Mesothelial cell of epicardium (in vitro differentiated cells): ENCODE data around the gene RECQL5. TPM values are rescaled to one million over a fixed set of nuclear protein-coding genes. Genes with fewer than 3 reads are reported as not detected.

Experiments
- DNase-seq, 2 experiments: peaks; one replicate each; pipeline ENCODE4 v3.0.0; 2021; ENCODE audit warnings: low spot score in 2 of 2; ENCODE audit not compliant: unreplicated experiment in 2 of 2
- H3K27ac Mint-ChIP-seq: 2 replicates; pipeline ENCODE4 v1.8.0; 2021; ENCODE audit warnings: mixed read lengths
- H3K27me3 Mint-ChIP-seq: 2 replicates; pipeline ENCODE4 v1.8.0; 2021; ENCODE audit warnings: low read depth, mixed read lengths
- H3K36me3 Mint-ChIP-seq: 2 replicates; pipeline ENCODE4 v1.8.0; 2021; ENCODE audit warnings: mixed read lengths
- H3K4me1 Mint-ChIP-seq: 2 replicates; pipeline ENCODE4 v1.8.0; 2021; ENCODE audit warnings: mixed read lengths
- H3K4me3 Mint-ChIP-seq: 2 replicates; pipeline ENCODE4 v1.8.0; 2021; ENCODE audit warnings: mild to moderate bottlenecking, moderate library complexity, mixed read lengths
- H3K9me3 Mint-ChIP-seq: 2 replicates; pipeline ENCODE4 v1.8.0; 2021; ENCODE audit warnings: mixed read lengths
- CTCF ChIP-seq: fragments of 200-600 bp; sonication (generic); IDR thresholded peaks from one replicate; pipeline ENCODE4 v1.5.0; 2021; ENCODE audit warnings: antibody characterized with exemption; ENCODE audit not compliant: unreplicated experiment
- total RNA-seq: library from RNA; stranded (reverse); gene quantifications from 3 replicates; pipeline ENCODE4 v1.2.1, GENCODE V29; 2021

The RECQL5 gene
- total RNA-seq, 1 donor from 2014 or later: 62.6 TPM

- H3K4me1 Mint-ChIP-seq: peaks cover 29% of the 10 kb centered on the region
- H3K4me3 Mint-ChIP-seq: no peak overlapping the region
- peaks cover 18% of the 10 kb centered on the region for H3K36me3 Mint-ChIP-seq
- H3K27me3 Mint-ChIP-seq: no peaks in the 10 kb centered on the region
- no peak for DNase-seq
- peak overlapping the region; percentile 96 for H3K27ac Mint-ChIP-seq
- H3K9me3 Mint-ChIP-seq: no peaks in the 10 kb centered on the region
- TF ChIP-seq CTCF: no peak
Observed at GRCh38 chr17:75647061-75647460, 19.9 kb downstream of the RECQL5 start.

GRCh38 chr17:75646638-75646992 lies 20.3 kb downstream of the RECQL5 start:
- peaks cover 18% of the 10 kb centered on the region for H3K36me3 Mint-ChIP-seq
- no peaks in the 10 kb centered on the region for H3K9me3 Mint-ChIP-seq
- H3K27ac Mint-ChIP-seq: peak overlapping the region; percentile 96
- no peaks in the 10 kb centered on the region for H3K27me3 Mint-ChIP-seq
- peaks cover 34% of the 10 kb centered on the region for H3K4me1 Mint-ChIP-seq
- DNase-seq: no peak
- TF ChIP-seq CTCF: no peak
- no peak overlapping the region for H3K4me3 Mint-ChIP-seq

GRCh38 chr17:75645889-75646637 lies 20.9 kb downstream of the RECQL5 start:
- Mint-ChIP-seq H3K27me3 (no peaks in the 10 kb centered on the region), H3K4me3 (no peak overlapping the region), H3K36me3 (peaks cover 18% of the 10 kb centered on the region), H3K9me3 (no peaks in the 10 kb centered on the region), H3K27ac (peak overlapping the region; percentile 96), H3K4me1 (peaks cover 34% of the 10 kb centered on the region)
- no peak for TF ChIP-seq CTCF
- no peak for DNase-seq

GRCh38 chr17:75645501-75645888 lies 21.5 kb downstream of the RECQL5 start:
- Mint-ChIP-seq H3K4me3 (no peak overlapping the region), H3K9me3 (no peaks in the 10 kb centered on the region), H3K4me1 (peaks cover 34% of the 10 kb centered on the region), H3K27me3 (no peaks in the 10 kb centered on the region), H3K27ac (peak overlapping the region; percentile 96), H3K36me3 (peaks cover 18% of the 10 kb centered on the region)
- no peak for DNase-seq
- TF ChIP-seq CTCF: no peak

DNA sequence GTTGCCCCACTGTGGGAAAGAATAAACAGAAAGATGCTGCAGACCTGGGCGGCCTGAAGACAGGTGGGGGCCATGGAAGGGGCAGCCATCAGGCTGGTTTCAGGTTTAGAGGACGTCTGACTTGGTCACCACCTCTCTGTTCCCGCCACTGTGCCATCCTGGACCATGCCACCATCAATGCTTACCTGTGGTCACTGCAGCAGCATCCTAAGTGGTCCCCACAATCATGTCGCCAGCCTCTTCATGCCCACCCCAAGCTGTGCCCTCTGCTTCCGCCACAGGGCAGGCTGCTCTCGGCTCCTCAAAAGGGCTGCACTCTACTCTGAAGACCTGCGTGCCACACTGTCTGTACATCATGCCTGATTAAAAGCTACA lies 23.3 kb downstream of the RECQL5 start:
- peaks cover 40% of the 10 kb centered on the region for H3K4me1 Mint-ChIP-seq
- no peak for DNase-seq
- H3K4me3 Mint-ChIP-seq: no peak overlapping the region
- H3K36me3 Mint-ChIP-seq: peaks cover 7% of the 10 kb centered on the region
- TF ChIP-seq CTCF: no peak
- H3K27ac Mint-ChIP-seq: peak overlapping the region; percentile 90
- H3K9me3 Mint-ChIP-seq: no peaks in the 10 kb centered on the region
- H3K27me3 Mint-ChIP-seq: no peaks in the 10 kb centered on the region
